DOHH2 (cell line): ENCODE data around the gene TMEM114.

Experiments
- H3F3A ChIP-seq: fragments of 200-600 bp; sonication (generic), shearing (Covaris generic); 2 replicates; pipeline ENCODE4 v1.6.0; 2016; ENCODE audit warnings: antibody characterized with exemption, mild to moderate bottlenecking; ENCODE audit not compliant: control insufficient read depth, insufficient read depth
- H3K27ac ChIP-seq: fragments of 200-600 bp; sonication (generic); 2 replicates; pipeline ENCODE4 v1.5.1; 2014; ENCODE audit warnings: low read depth, mild to moderate bottlenecking, low read length, moderate library complexity
- H3K27me3 ChIP-seq: fragments of 200-600 bp; sonication (generic); 2 replicates; pipeline ENCODE4 v1.6.1; 2014; ENCODE audit warnings: mild to moderate bottlenecking, low read length, mixed read lengths; ENCODE audit not compliant: control insufficient read depth
- H3K36me3 ChIP-seq: fragments of 200-600 bp; sonication (generic); 2 replicates; pipeline ENCODE4 v1.6.1; 2014; ENCODE audit warnings: mild to moderate bottlenecking, low read length, moderate library complexity, mixed read lengths; ENCODE audit not compliant: control insufficient read depth
- H3K4me1 ChIP-seq: fragments of 200-600 bp; sonication (generic); 2 replicates; pipeline ENCODE4 v1.6.1; 2014; ENCODE audit warnings: mild to moderate bottlenecking, low read length, mixed read lengths; ENCODE audit not compliant: control insufficient read depth
- H3K4me2 ChIP-seq: fragments of 200-600 bp; sonication (generic); 2 replicates; pipeline ENCODE4 v1.6.0; 2014; ENCODE audit warnings: mild to moderate bottlenecking, low read length, moderate library complexity
- H3K4me3 ChIP-seq: fragments of 200-600 bp; sonication (generic); 2 replicates; pipeline ENCODE4 v1.5.1; 2014; ENCODE audit warnings: mild to moderate bottlenecking, low read length, mixed read lengths
- H3K79me2 ChIP-seq: fragments of 200-600 bp; sonication (generic); 2 replicates; pipeline ENCODE4 v1.6.1; 2014; ENCODE audit warnings: mild to moderate bottlenecking, low read length, mixed read lengths; ENCODE audit not compliant: control insufficient read depth
- H3K9me2 ChIP-seq: fragments of 200-600 bp; sonication (generic); replicated peaks from 2 replicates; pipeline ENCODE4 v1.6.1; 2014; ENCODE audit warnings: mild to moderate bottlenecking, low read length, mixed read lengths; ENCODE audit not compliant: control insufficient read depth
- H3K9me3 ChIP-seq: fragments of 200-600 bp; sonication (generic); 2 replicates; pipeline ENCODE4 v1.6.1; 2014; ENCODE audit warnings: antibody characterized with exemption, low read length, mixed read lengths; ENCODE audit not compliant: control insufficient read depth, insufficient read depth
- H4K20me1 ChIP-seq: fragments of 200-600 bp; sonication (generic); 2 replicates; pipeline ENCODE4 v1.6.0; 2014; ENCODE audit warnings: low read depth, mild to moderate bottlenecking, antibody characterized with exemption, low read length, moderate library complexity; ENCODE audit not compliant: control insufficient read depth, insufficient read depth
- EZH2phosphoT487 ChIP-seq: fragments of 200-600 bp; sonication (generic); IDR thresholded peaks from 2 replicates; pipeline ENCODE4 v1.6.1; 2017; ENCODE audit warnings: borderline replicate concordance, mild to moderate bottlenecking, antibody characterized with exemption, low read length, moderate library complexity, mixed read lengths
- TF ChIP-seq, protein P1 (sequence below): fragments of 200-600 bp; sonication (generic); IDR thresholded peaks from one replicate; pipeline ENCODE4 v1.5.1; 2014; ENCODE audit warnings: antibody characterized with exemption, mild to moderate bottlenecking, low read depth, low read length; ENCODE audit not compliant: poor library complexity, severe bottlenecking

The TMEM114 gene

DNA sequence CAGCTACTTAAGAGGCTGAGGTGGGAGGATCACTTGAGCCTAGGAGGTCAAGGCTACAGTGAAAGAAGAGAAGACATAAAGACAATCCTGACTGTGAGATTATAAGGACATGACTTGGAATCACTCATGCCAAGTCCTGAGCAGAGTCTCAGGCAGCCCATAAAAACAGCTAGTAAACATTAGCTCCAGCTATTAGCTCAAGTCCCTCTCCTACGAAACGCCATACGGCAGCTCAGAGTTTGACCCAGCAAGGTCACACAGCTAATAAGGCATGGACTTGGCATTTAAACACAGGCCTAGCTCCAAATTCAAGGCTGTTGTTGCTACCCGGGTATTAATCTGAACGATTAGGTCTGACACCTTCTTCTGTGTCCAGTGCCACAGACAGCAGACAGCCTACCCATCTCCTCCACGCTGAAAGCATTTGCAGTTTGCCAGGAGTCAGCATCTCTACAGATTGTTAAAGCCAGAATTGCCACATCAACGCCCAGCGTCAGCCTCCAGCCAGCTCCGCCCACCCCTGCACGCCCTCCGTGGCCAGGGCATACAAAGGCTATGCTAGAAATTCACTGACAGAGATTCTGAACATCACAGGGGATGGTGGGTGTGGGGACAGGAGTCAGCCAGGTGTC lies 9.9 kb upstream of the TMEM114 start:
- Histone ChIP-seq H3K27me3 (no peaks in the 10 kb centered on the region), H4K20me1 (no peaks in the 10 kb centered on the region), H3K4me3 (no peak overlapping the region), H3K27ac (no peak overlapping the region), H3K4me2 (no peak overlapping the region), H3K9me2 (no peaks in the 10 kb centered on the region), H3K9me3 (no peaks in the 10 kb centered on the region), H3K79me2 (no peaks in the 10 kb centered on the region), H3K4me1 (no peaks in the 10 kb centered on the region), H3F3A (no peaks in the 10 kb centered on the region), H3K36me3 (no peaks in the 10 kb centered on the region)
- TF ChIP-seq, protein P1, sequence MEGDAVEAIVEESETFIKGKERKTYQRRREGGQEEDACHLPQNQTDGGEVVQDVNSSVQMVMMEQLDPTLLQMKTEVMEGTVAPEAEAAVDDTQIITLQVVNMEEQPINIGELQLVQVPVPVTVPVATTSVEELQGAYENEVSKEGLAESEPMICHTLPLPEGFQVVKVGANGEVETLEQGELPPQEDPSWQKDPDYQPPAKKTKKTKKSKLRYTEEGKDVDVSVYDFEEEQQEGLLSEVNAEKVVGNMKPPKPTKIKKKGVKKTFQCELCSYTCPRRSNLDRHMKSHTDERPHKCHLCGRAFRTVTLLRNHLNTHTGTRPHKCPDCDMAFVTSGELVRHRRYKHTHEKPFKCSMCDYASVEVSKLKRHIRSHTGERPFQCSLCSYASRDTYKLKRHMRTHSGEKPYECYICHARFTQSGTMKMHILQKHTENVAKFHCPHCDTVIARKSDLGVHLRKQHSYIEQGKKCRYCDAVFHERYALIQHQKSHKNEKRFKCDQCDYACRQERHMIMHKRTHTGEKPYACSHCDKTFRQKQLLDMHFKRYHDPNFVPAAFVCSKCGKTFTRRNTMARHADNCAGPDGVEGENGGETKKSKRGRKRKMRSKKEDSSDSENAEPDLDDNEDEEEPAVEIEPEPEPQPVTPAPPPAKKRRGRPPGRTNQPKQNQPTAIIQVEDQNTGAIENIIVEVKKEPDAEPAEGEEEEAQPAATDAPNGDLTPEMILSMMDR = no peak
- TF ChIP-seq EZH2phosphoT487 = no peak

DNA sequence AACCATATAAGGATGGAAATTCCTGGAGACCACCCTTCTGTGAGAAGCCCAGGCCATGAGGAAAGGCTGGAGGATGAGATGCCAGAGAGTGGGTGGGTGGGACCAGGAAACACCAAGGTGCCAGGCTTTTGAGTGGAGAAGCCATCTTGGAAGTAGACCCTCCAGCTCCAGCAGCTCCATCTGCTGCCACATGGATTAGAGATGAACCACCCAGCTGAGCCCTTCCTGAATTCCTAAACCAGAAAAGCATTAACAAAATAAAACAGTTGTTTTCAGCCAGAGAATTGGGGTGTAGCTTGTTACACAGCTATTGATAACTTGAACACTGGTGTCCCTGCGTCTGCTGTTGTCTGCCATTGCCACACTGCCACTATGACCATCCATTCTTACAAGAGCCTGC lies 6.3 kb upstream of the TMEM114 start:
- H3K9me2 ChIP-seq = no peaks in the 10 kb centered on the region
- TF ChIP-seq EZH2phosphoT487 = no peak
- TF ChIP-seq, protein P1 = no peak
- no peaks in the 10 kb centered on the region for H3F3A ChIP-seq
- no peaks in the 10 kb centered on the region for H3K27me3 ChIP-seq
- no peaks in the 10 kb centered on the region for H3K4me1 ChIP-seq
- H4K20me1 ChIP-seq = no peaks in the 10 kb centered on the region
- no peak overlapping the region for H3K4me3 ChIP-seq
- H3K9me3 ChIP-seq = no peaks in the 10 kb centered on the region
- no peak overlapping the region for H3K4me2 ChIP-seq
- no peaks in the 10 kb centered on the region for H3K79me2 ChIP-seq
- no peaks in the 10 kb centered on the region for H3K36me3 ChIP-seq
- H3K27ac ChIP-seq = no peak overlapping the region

DNA sequence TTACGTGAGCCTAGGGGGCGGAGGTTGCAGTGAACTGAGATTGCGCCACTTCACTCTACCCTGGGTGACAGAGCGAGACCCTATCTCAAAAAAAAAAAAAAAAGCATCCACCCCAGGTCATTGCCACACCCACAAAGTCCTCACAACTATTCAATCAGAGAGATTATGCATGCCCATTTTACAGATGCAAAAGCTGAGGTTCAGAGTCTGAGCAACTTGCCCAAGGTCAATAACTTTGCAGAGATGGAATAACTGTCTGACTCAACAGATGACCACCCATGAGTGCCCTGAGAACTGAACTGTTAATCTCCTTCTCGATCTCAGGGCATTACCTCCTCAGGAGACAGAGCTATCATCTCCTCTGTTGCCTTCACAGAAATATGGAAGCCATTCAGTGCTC lies 5.5 kb upstream of the TMEM114 start:
- H3K9me3 ChIP-seq = no peaks in the 10 kb centered on the region
- H3K79me2 ChIP-seq = no peaks in the 10 kb centered on the region
- H3K27me3 ChIP-seq = no peaks in the 10 kb centered on the region
- TF ChIP-seq, protein P1 = no peak
- TF ChIP-seq EZH2phosphoT487 = no peak
- H3K36me3 ChIP-seq = no peaks in the 10 kb centered on the region
- no peaks in the 10 kb centered on the region for H3F3A ChIP-seq
- no peaks in the 10 kb centered on the region for H4K20me1 ChIP-seq
- no peak overlapping the region for H3K4me3 ChIP-seq
- no peak overlapping the region for H3K4me2 ChIP-seq
- no peak overlapping the region for H3K27ac ChIP-seq
- no peaks in the 10 kb centered on the region for H3K4me1 ChIP-seq
- no peaks in the 10 kb centered on the region for H3K9me2 ChIP-seq
